Measurements from ENCODE around the gene PPM1L.

PPM1L gene

GRCh38 chr3:160820430-160820829 lies 64.4 kb downstream of the PPM1L start:
- in situ Hi-C loops (cut with MboI; ENCODE audit: low pct_unique_long_range_greater_than_20kb, low sequenced_read_pairs, unreplicated experiment), result no loop called here
- no peak for DNase-seq (ENCODE audit: low spot score)
- TF ChIP-seq CTCF (IDR thresholded peaks at IDR 0.05; ENCODE audit: extremely low read depth, insufficient read depth, missing control alignments), result no peak

GRCh38 chr3:160822936-160823335 lies 66.9 kb downstream of the PPM1L start:
- TF ChIP-seq CTCF (IDR thresholded peaks at IDR 0.05; ENCODE audit: extremely low read depth, insufficient read depth, missing control alignments), result no peak
- no peak for DNase-seq (ENCODE audit: low spot score)
- in situ Hi-C loops (cut with MboI; ENCODE audit: low pct_unique_long_range_greater_than_20kb, low sequenced_read_pairs, unreplicated experiment), result no loop called here

- TF ChIP-seq CTCF (IDR thresholded peaks at IDR 0.05; ENCODE audit: extremely low read depth, insufficient read depth, missing control alignments), result no peak
- in situ Hi-C loops (cut with MboI; ENCODE audit: low pct_unique_long_range_greater_than_20kb, low sequenced_read_pairs, unreplicated experiment), result no loop called here
- no peak for DNase-seq (ENCODE audit: low spot score)
Observed at GRCh38 chr3:160825311-160825800, 69.3 kb downstream of the PPM1L start.

GRCh38 chr3:160826408-160826807 lies 70.4 kb downstream of the PPM1L start:
- no peak for TF ChIP-seq CTCF (IDR thresholded peaks at IDR 0.05; ENCODE audit: extremely low read depth, insufficient read depth, missing control alignments)
- in situ Hi-C loops (cut with MboI; ENCODE audit: low pct_unique_long_range_greater_than_20kb, low sequenced_read_pairs, unreplicated experiment), result no loop called here
- DNase-seq (ENCODE audit: low spot score), result no peak

GRCh38 chr3:160826991-160827390 lies 71.0 kb downstream of the PPM1L start:
- no peak for DNase-seq (ENCODE audit: low spot score)
- in situ Hi-C loops (cut with MboI; ENCODE audit: low pct_unique_long_range_greater_than_20kb, low sequenced_read_pairs, unreplicated experiment), result no loop called here
- no peak for TF ChIP-seq CTCF (IDR thresholded peaks at IDR 0.05; ENCODE audit: extremely low read depth, insufficient read depth, missing control alignments)

GRCh38 chr3:160827516-160827915 lies 71.5 kb downstream of the PPM1L start:
- in situ Hi-C loops (cut with MboI; ENCODE audit: low pct_unique_long_range_greater_than_20kb, low sequenced_read_pairs, unreplicated experiment), result no loop called here
- no peak for DNase-seq (ENCODE audit: low spot score)
- no peak for TF ChIP-seq CTCF (IDR thresholded peaks at IDR 0.05; ENCODE audit: extremely low read depth, insufficient read depth, missing control alignments)

GRCh38 chr3:160828880-160829279 lies 72.8 kb downstream of the PPM1L start:
- DNase-seq (ENCODE audit: low spot score), result no peak
- in situ Hi-C loops (cut with MboI; ENCODE audit: low pct_unique_long_range_greater_than_20kb, low sequenced_read_pairs, unreplicated experiment), result no loop called here
- no peak for TF ChIP-seq CTCF (IDR thresholded peaks at IDR 0.05; ENCODE audit: extremely low read depth, insufficient read depth, missing control alignments)
